ENCODE results near the gene PLIN1.

The PLIN1 gene

GRCh38 chr15:89645680-89646079 is 33.5 kb downstream of the PLIN1 start:
- no peak for TF ChIP-seq CTCF (IDR thresholded peaks at IDR 0.05; ENCODE audit: low read length)
- no peak for TF ChIP-seq EZH2 (IDR thresholded peaks at IDR 0.05; ENCODE audit: borderline replicate concordance, low read length)
- no peak overlapping the region for H3K4me3 ChIP-seq (ENCODE audit: low read depth, low read length, poor library complexity, severe bottlenecking)
- H3K9me2 ChIP-seq (ENCODE audit: low read depth, low read length): no peaks in the 10 kb centered on the region
- no peak overlapping the region for H3K9ac ChIP-seq (ENCODE audit: low read length)
- no peaks in the 10 kb centered on the region for H3K9me3 ChIP-seq (ENCODE audit: low read length)
- no peaks in the 10 kb centered on the region for H3K4me1 ChIP-seq (ENCODE audit: insufficient read depth, low read length, severe bottlenecking)
- no peaks in the 10 kb centered on the region for H3K79me2 ChIP-seq (ENCODE audit: insufficient read depth, low read length)
- H3K4me2 ChIP-seq (ENCODE audit: low read length): no peak overlapping the region
- H3F3A ChIP-seq (ENCODE audit: insufficient read depth, low read length): no peaks in the 10 kb centered on the region
- H2AFZ ChIP-seq (ENCODE audit: low read length): no peak overlapping the region
- no peaks in the 10 kb centered on the region for H3K27me3 ChIP-seq (ENCODE audit: insufficient read depth, low read length)
- H3K36me3 ChIP-seq (ENCODE audit: insufficient read depth, low read length): no peaks in the 10 kb centered on the region
- no peak overlapping the region for H3K27ac ChIP-seq (ENCODE audit: low read depth, low read length, poor library complexity, severe bottlenecking)
- H4K20me1 ChIP-seq (ENCODE audit: insufficient read depth, low read length): no peaks in the 10 kb centered on the region

GRCh38 chr15:89642106-89642505 is 37.1 kb downstream of the PLIN1 start:
- H3K27me3 ChIP-seq (ENCODE audit: insufficient read depth, low read length): no peaks in the 10 kb centered on the region
- no peaks in the 10 kb centered on the region for H3K36me3 ChIP-seq (ENCODE audit: insufficient read depth, low read length)
- no peak overlapping the region for H3K4me2 ChIP-seq (ENCODE audit: low read length)
- no peaks in the 10 kb centered on the region for H3K9me2 ChIP-seq (ENCODE audit: low read depth, low read length)
- H3K4me1 ChIP-seq (ENCODE audit: insufficient read depth, low read length, severe bottlenecking): no peaks in the 10 kb centered on the region
- no peak overlapping the region for H3K9ac ChIP-seq (ENCODE audit: low read length)
- H3K4me3 ChIP-seq (ENCODE audit: low read depth, low read length, poor library complexity, severe bottlenecking): no peak overlapping the region
- TF ChIP-seq EZH2 (IDR thresholded peaks at IDR 0.05; ENCODE audit: borderline replicate concordance, low read length): no peak
- TF ChIP-seq CTCF (IDR thresholded peaks at IDR 0.05; ENCODE audit: low read length): no peak
- H3K27ac ChIP-seq (ENCODE audit: low read depth, low read length, poor library complexity, severe bottlenecking): no peak overlapping the region
- no peak overlapping the region for H2AFZ ChIP-seq (ENCODE audit: low read length)
- no peaks in the 10 kb centered on the region for H4K20me1 ChIP-seq (ENCODE audit: insufficient read depth, low read length)
- H3K79me2 ChIP-seq (ENCODE audit: insufficient read depth, low read length): no peaks in the 10 kb centered on the region
- H3F3A ChIP-seq (ENCODE audit: insufficient read depth, low read length): no peaks in the 10 kb centered on the region
- H3K9me3 ChIP-seq (ENCODE audit: low read length): no peaks in the 10 kb centered on the region

GRCh38 chr15:89641053-89641452 is 38.1 kb downstream of the PLIN1 start:
- Histone ChIP-seq H3K9me2 (ENCODE audit: low read depth, low read length) (no peaks in the 10 kb centered on the region), H3K79me2 (ENCODE audit: insufficient read depth, low read length) (no peaks in the 10 kb centered on the region), H3K27ac (ENCODE audit: low read depth, low read length, poor library complexity, severe bottlenecking) (no peak overlapping the region), H3K4me2 (ENCODE audit: low read length) (no peak overlapping the region), H3F3A (ENCODE audit: insufficient read depth, low read length) (no peaks in the 10 kb centered on the region), H4K20me1 (ENCODE audit: insufficient read depth, low read length) (no peaks in the 10 kb centered on the region), H3K27me3 (ENCODE audit: insufficient read depth, low read length) (no peaks in the 10 kb centered on the region), H3K36me3 (ENCODE audit: insufficient read depth, low read length) (no peaks in the 10 kb centered on the region), H3K4me3 (ENCODE audit: low read depth, low read length, poor library complexity, severe bottlenecking) (no peak overlapping the region), H2AFZ (ENCODE audit: low read length) (no peak overlapping the region), H3K9ac (ENCODE audit: low read length) (no peak overlapping the region), H3K4me1 (ENCODE audit: insufficient read depth, low read length, severe bottlenecking) (no peaks in the 10 kb centered on the region), H3K9me3 (ENCODE audit: low read length) (no peaks in the 10 kb centered on the region)
- TF ChIP-seq CTCF (IDR thresholded peaks at IDR 0.05; ENCODE audit: low read length) (no peak), EZH2 (IDR thresholded peaks at IDR 0.05; ENCODE audit: borderline replicate concordance, low read length) (no peak)
